Stomach smooth muscle (tissue), 2 donors: ENCODE results near the gene GKN1.
"Not testable (repeated sequence)": the region's sequence is repeated elsewhere in the genome, so short reads cannot be mapped to it uniquely, and the experiment has no call there.

Source experiments
- H3K27ac ChIP-seq: one replicate; pipeline ENCODE4 v1.7.0; 2013; ENCODE audit warnings: mild to moderate bottlenecking, low read length, inconsistent platforms
- H3K27me3 ChIP-seq, 2 donors: one replicate each; pipeline ENCODE4 v1.7.0; 2013; ENCODE audit warnings: low read length in 2 of 2; ENCODE audit not compliant: insufficient read depth in 2 of 2, control insufficient read depth in 1 of 2
- H3K36me3 ChIP-seq, 2 donors: one replicate each; pipeline ENCODE4 v1.7.0; 2013; ENCODE audit warnings: low read length in 2 of 2; ENCODE audit not compliant: control insufficient read depth in 2 of 2, insufficient read depth in 2 of 2
- H3K4me1 ChIP-seq: one replicate; pipeline ENCODE4 v1.7.0; 2013; ENCODE audit warnings: low read length; ENCODE audit not compliant: control insufficient read depth, insufficient read depth
- H3K4me3 ChIP-seq, 2 donors: one replicate each; pipeline ENCODE4 v1.7.0; 2013; ENCODE audit warnings: low read length in 2 of 2
- H3K9ac ChIP-seq, 2 donors: one replicate each; pipeline ENCODE4 v1.7.0; 2013; ENCODE audit warnings: low read length in 2 of 2, mild to moderate bottlenecking in 1 of 2
- H3K9me3 ChIP-seq, 2 donors: one replicate each; pipeline ENCODE4 v1.7.0; 2013; ENCODE audit warnings: low read length in 2 of 2; ENCODE audit not compliant: control insufficient read depth in 2 of 2
- donor health status: healthy.
- donor health status: Pancreatic carcinoma.

GKN1 gene

GRCh38 chr2:68938938-68939337 lies 35.5 kb upstream of the GKN1 start:
- no peak overlapping the region for H3K27ac ChIP-seq
- H3K4me1 ChIP-seq: peaks cover 7% of the 10 kb centered on the region
- H3K4me3 ChIP-seq: no peak overlapping the region
- H3K27me3 ChIP-seq: no peaks in the 10 kb centered on the region
- H3K9ac ChIP-seq: no peak overlapping the region
- no peaks in the 10 kb centered on the region for H3K9me3 ChIP-seq
- H3K36me3 ChIP-seq: no peaks in the 10 kb centered on the region

DNA sequence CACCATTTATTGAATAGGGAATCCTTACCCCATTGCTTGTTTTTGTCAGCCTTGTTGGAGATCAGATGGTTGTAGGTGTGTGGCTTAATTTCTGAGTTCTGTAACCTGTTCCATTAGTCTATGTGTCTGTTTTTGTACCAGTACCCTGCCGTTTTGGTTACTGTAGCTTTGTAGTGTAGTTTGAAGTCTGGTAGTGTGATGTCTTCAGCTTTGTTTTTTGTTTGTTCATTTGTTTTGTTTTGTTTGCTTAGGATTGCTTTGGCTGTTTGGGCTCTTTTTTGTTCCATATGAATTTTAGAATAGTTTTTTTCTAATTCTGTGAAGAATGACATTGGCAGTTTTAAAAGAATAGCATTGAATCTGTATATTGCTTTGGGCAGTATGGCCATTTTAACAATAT lies 34.5 kb upstream of the GKN1 start:
- Histone ChIP-seq H3K4me1 (peaks cover 7% of the 10 kb centered on the region), H3K27ac (no peak overlapping the region), H3K4me3 (no peak overlapping the region), H3K9ac (no peak overlapping the region), H3K27me3 (no peaks in the 10 kb centered on the region), H3K36me3 (no peaks in the 10 kb centered on the region), H3K9me3 (no peaks in the 10 kb centered on the region)

GRCh38 chr2:68940369-68940768 lies 34.1 kb upstream of the GKN1 start:
- peaks cover 7% of the 10 kb centered on the region for H3K4me1 ChIP-seq
- H3K36me3 ChIP-seq: no peaks in the 10 kb centered on the region
- no peak overlapping the region for H3K4me3 ChIP-seq
- no peak overlapping the region for H3K9ac ChIP-seq
- no peaks in the 10 kb centered on the region for H3K9me3 ChIP-seq
- no peaks in the 10 kb centered on the region for H3K27me3 ChIP-seq
- H3K27ac ChIP-seq: no peak overlapping the region

GRCh38 chr2:68942827-68943226 lies 31.6 kb upstream of the GKN1 start:
- Histone ChIP-seq H3K36me3 (no peaks in the 10 kb centered on the region), H3K27ac (no peak overlapping the region), H3K27me3 (no peaks in the 10 kb centered on the region), H3K9me3 (no peaks in the 10 kb centered on the region), H3K9ac (peak overlapping the region in 1 of 2 donors; percentile 46), H3K4me1 (peaks cover 7% of the 10 kb centered on the region), H3K4me3 (no peak overlapping the region)

DNA sequence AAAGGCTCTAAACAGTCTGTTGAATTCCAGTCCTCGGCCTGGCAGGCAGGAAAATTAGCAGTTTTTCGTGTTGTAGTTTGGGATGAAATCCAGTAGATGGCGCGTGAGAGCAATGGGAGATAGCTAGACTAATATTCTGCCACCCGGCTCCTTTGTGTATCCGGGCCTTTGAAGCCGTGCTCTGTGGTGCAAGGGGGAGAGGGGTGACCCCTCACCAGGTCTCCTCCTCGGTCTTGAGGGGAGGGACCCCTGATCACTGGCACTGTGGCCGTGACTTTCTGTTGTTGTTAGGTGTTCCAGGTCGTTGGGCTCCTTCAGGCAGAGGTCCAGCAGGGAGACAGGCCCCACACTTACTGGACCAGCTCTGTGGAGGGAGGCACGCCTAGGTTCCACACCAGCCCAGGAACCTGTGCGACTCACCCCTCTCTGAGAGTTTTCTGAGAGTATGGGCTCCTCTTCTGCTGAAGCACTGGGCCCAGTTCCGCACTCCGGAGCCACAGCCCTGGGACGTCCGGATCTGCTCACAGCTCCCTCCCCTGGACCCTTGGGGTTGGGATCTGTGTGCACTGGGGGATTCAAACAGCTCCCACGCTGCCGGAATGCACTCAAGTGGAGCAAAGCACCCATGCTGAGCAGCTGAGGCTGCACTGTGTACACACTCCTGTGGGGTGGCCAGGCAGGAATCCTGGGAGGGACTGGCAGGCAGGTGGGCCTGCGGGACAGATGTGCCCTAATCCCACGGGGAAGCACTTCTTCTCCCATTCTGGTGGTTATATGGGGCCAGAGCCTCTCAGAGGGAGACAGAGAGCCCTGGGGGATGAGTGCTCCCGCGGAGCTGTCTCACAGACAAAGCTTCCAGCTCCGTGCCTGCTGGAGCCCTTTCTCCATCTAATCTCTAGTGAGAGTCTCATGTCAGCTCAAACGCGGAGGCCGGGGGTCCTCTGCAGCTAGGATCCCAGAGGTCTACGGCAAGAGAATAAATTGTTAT lies 30.6 kb upstream of the GKN1 start:
- Histone ChIP-seq H3K4me1 (peaks cover 7% of the 10 kb centered on the region), H3K9ac (peak overlapping the region in 1 of 2 donors; percentile 46), H3K27me3 (no peaks in the 10 kb centered on the region), H3K9me3 (no peaks in the 10 kb centered on the region), H3K36me3 (no peaks in the 10 kb centered on the region), H3K27ac (no peak overlapping the region), H3K4me3 (peak overlapping the region in 1 of 2 donors; percentile 27)

DNA sequence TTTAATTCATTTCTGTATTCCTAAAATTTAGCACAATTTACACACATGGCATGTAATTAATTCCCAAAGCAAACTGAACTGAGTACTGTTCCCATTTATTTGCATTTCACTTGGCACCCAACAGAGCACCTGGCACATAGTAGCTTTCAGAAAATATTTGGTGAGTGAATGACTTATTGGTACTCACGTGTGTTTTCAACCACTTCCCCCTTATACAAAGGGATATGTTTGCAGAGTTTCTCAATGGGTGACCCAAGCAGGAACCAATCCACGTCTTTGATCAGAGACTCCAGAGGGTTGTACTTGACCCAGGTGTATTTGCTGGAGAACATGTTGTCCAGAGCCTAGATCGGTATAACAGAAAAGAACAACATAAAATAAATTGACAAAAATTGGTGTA lies 28.3 kb upstream of the GKN1 start:
- peaks cover 7% of the 10 kb centered on the region for H3K4me1 ChIP-seq
- no peaks in the 10 kb centered on the region for H3K36me3 ChIP-seq
- H3K9me3 ChIP-seq: no peaks in the 10 kb centered on the region

GRCh38 chr2:68948710-68949109 lies 25.7 kb upstream of the GKN1 start:
- H3K36me3 ChIP-seq: no peaks in the 10 kb centered on the region
- no peaks in the 10 kb centered on the region for H3K27me3 ChIP-seq
- no peak overlapping the region for H3K4me3 ChIP-seq
- peaks cover 2% of the 10 kb centered on the region for H3K4me1 ChIP-seq
- no peaks in the 10 kb centered on the region for H3K9me3 ChIP-seq
- H3K27ac ChIP-seq: no peak overlapping the region
- no peak overlapping the region for H3K9ac ChIP-seq

More for the DNA sequence above, 28.3 kb upstream of the GKN1 start:
- no peak overlapping the region for H3K9ac ChIP-seq
- H3K27ac ChIP-seq: no peak overlapping the region
- no peaks in the 10 kb centered on the region for H3K27me3 ChIP-seq
- no peak overlapping the region for H3K4me3 ChIP-seq

- H3K9me3 ChIP-seq: no peaks in the 10 kb centered on the region
- H3K27me3 ChIP-seq: no peaks in the 10 kb centered on the region
- no peak overlapping the region for H3K9ac ChIP-seq
- H3K36me3 ChIP-seq: no peaks in the 10 kb centered on the region
- no peaks in the 10 kb centered on the region for H3K4me1 ChIP-seq
- no peak overlapping the region for H3K27ac ChIP-seq
- no peak overlapping the region for H3K4me3 ChIP-seq
Observed at GRCh38 chr2:68951899-68952298, 22.5 kb upstream of the GKN1 start.

DNA sequence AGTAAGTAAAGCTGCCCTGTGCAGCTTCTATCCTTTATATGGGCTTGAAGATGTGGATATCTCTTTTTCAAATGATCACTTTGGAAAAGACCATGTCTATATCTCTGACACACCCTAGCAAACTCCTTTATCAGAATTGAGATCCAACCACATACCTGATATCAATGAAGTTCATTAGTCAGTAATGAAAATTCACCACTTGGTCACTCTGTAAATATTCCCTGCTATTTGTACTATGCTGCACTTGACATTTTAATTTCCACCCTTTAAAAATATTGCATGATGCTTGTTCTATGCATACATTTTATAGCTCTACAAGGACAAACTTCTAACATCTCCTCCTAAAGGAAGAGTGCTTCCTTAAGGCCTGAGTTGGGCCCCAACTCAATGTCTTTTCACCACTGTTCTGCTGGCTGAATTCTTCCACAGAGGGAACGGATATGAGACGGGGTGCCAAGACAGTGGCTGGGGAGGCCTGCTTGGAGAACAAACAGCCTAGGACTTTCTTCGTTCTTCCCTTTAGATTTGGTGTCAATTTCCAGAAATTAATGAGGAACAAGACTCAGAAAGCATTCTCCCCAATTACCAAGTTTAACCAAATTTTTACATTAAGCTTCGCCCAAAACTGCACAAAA lies 21.4 kb upstream of the GKN1 start, which contains the start of gene GKN2:
TSS of gene GKN2 (minus strand) at position 7 of the 635 bp plus-strand sequence. CDS start 32 bp downstream, outside the sequence.
- Histone ChIP-seq H3K4me3 (no peak within 1 kb of the TSS), H3K27ac (no peak within 1 kb of the TSS), H3K36me3 (no peaks in the 10 kb centered on the region)

DNA sequence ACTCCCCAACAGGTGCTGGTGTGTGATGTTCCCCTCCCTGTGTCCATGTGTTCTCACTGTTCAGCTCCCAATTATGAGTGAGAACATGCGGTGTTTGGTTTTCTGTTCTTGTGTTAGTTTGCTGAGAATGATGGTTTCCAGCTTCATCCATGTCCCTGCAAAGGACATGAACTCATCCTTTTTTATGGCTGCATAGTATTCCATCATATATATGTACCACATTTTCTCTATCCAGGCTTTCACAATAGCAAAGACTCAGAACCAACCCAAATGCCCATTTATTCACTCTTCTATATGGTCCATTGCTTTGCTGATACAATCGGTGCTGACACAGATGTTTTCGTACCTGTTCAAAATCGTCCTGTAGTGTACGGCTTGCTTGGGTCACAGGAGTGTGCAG lies 19.0 kb upstream of the GKN1 start:
- H3K27ac ChIP-seq, H3K27me3 ChIP-seq, H3K9me3 ChIP-seq, H3K9ac ChIP-seq, H3K4me3 ChIP-seq, H3K4me1 ChIP-seq, H3K36me3 ChIP-seq: not testable (repeated sequence)

More for the DNA sequence above, 21.4 kb upstream of the GKN1 start, which contains the start of gene GKN2:
- Histone ChIP-seq H3K4me1 (no peaks in the 10 kb centered on the region), H3K9me3 (no peaks in the 10 kb centered on the region), H3K27me3 (no peaks in the 10 kb centered on the region), H3K9ac (no peak within 1 kb of the TSS)
